GF-D8 (cell line): ENCODE data around the gene DNAJC10.

Experiments used
- DNase-seq: peaks from one replicate; lab custom pipeline; 2025; lab: John Stamatoyannopoulos, UW

Gene DNAJC10

DNA sequence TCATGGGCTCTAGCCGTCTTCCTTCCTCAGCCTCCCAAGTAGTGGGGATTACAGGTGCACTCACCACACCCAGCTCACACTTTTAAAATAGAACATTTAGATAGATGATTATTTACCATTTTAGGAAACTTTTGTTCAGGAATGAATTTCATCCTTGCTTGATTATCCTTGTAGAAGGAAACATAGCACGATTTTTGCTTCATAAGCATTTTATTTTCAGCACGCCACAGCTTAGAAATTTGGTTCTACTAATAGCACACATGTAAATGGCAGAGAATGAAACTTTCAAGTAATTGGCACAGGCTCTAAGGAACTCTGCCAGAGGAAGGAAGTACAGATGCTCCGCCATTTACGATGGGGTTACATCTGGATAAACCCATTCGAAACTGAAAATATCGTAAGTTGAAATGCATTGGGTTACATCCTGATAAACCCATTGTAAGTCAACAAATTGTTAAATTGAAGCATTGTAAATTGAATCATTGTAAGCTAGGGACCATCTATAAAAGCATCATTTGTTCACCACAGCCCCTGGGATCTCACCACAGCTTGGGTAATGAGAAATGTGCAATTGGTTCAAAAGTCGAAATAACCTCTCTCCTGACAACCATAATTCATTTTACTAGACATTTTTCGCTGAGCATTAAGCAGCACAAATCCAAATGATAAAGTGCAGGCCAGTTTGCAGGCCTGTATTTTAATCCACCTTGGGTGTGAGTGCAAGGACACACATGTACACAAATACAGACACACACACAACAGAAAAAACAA is 117.2 kb downstream of the DNAJC10 start:
- no peak for DNase-seq

GRCh38 chr2:182834293-182834692 is 118.2 kb downstream of the DNAJC10 start:
- no peak for DNase-seq

- no peak for DNase-seq
These were observed 120.4 kb downstream of the DNAJC10 start for GRCh38 chr2:182836451-182836850.
